Neural crest cell (in vitro differentiated cells): ENCODE results near the gene KCNJ10. TPM values are rescaled to one million over a fixed set of nuclear protein-coding genes. Genes with fewer than 3 reads are reported as not detected.

Experiments
- DNase-seq: peaks from one replicate; pipeline ENCODE4 v3.0.0; 2021; ENCODE audit warnings: low read depth, mixed read lengths, low spot score
- H3K27ac Mint-ChIP-seq: one replicate; pipeline ENCODE4 v1.8.0; 2021; ENCODE audit warnings: mild to moderate bottlenecking, mixed read lengths; ENCODE audit not compliant: unreplicated experiment
- H3K27me3 Mint-ChIP-seq: 2 replicates; pipeline ENCODE4 v1.8.0; 2021; ENCODE audit warnings: low read depth, mild to moderate bottlenecking, mixed read lengths
- H3K36me3 Mint-ChIP-seq: 2 replicates; pipeline ENCODE4 v1.8.0; 2021; ENCODE audit warnings: low read depth, mild to moderate bottlenecking, mixed read lengths
- H3K4me1 Mint-ChIP-seq: 2 replicates; pipeline ENCODE4 v1.8.0; 2021; ENCODE audit warnings: mixed read lengths
- H3K4me3 Mint-ChIP-seq: one replicate; pipeline ENCODE4 v1.8.0; 2021; ENCODE audit warnings: mild to moderate bottlenecking, mixed read lengths
- H3K9me3 Mint-ChIP-seq: 2 replicates; pipeline ENCODE4 v1.8.0; 2021; ENCODE audit warnings: mixed read lengths
- total RNA-seq: library from RNA; stranded (reverse); gene quantifications from 2 replicates; pipeline ENCODE4 v1.2.1, GENCODE V29; 2021
- TF ChIP-seq, protein P1 (sequence below): fragments of 200-600 bp; sonication (generic); conservative IDR thresholded peaks from 2 replicates; pipeline ENCODE4 v1.5.0; 2021; ENCODE audit warnings: antibody characterized with exemption, mild to moderate bottlenecking

KCNJ10 gene
- total RNA-seq, 1 donor from 2014 or later, result 0.47 TPM

DNA sequence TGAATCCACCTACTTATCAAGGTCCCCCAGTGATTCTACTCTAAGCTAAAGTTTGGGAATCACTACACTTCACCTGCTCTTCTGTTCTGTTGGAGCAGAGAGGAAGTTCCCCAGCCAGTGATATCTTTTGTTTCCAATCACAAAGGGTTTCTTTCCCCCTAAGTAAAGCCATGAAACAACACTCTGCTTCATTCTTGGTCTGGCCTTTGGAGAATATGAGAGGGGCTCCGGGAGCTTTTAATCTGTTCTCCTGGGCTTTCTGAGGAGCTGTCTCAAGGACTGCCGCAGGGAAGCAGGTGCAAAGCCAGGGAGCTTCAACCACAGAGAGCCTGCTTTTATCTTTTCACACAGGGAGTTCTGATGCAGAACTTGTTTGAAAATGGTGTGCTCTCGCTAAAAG lies 105.8 kb downstream of the KCNJ10 start:
- no peak overlapping the region for H3K4me3 Mint-ChIP-seq
- H3K27ac Mint-ChIP-seq, result no peak overlapping the region
- no peaks in the 10 kb centered on the region for H3K36me3 Mint-ChIP-seq
- H3K27me3 Mint-ChIP-seq, result peaks cover 22% of the 10 kb centered on the region
- no peak for DNase-seq
- no peaks in the 10 kb centered on the region for H3K9me3 Mint-ChIP-seq
- TF ChIP-seq, protein P1, sequence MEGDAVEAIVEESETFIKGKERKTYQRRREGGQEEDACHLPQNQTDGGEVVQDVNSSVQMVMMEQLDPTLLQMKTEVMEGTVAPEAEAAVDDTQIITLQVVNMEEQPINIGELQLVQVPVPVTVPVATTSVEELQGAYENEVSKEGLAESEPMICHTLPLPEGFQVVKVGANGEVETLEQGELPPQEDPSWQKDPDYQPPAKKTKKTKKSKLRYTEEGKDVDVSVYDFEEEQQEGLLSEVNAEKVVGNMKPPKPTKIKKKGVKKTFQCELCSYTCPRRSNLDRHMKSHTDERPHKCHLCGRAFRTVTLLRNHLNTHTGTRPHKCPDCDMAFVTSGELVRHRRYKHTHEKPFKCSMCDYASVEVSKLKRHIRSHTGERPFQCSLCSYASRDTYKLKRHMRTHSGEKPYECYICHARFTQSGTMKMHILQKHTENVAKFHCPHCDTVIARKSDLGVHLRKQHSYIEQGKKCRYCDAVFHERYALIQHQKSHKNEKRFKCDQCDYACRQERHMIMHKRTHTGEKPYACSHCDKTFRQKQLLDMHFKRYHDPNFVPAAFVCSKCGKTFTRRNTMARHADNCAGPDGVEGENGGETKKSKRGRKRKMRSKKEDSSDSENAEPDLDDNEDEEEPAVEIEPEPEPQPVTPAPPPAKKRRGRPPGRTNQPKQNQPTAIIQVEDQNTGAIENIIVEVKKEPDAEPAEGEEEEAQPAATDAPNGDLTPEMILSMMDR, result no peak
- H3K4me1 Mint-ChIP-seq, result peaks cover 13% of the 10 kb centered on the region

DNA sequence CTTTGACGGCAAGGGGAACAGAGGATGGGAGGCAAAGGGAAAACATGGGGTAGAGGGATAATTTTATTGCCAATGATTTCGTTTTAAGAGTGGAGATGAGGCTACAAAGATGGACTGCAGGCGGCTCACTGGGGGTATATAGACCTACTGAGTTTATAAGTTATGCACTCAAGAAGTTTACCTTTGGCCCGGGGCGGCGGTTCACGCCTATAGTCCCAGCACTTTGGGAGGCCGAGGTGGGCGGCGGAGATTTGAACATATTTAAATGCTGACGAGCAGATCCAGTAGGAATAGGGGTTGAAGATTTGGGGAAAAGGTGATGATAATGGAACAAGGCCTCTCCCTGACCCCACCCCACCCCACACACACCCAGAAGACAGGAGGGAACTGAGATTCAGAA lies 107.8 kb downstream of the KCNJ10 start:
- DNase-seq, result no peak
- TF ChIP-seq, protein P1, result no peak
- Mint-ChIP-seq H3K9me3 (no peaks in the 10 kb centered on the region), H3K36me3 (no peaks in the 10 kb centered on the region), H3K27me3 (peaks cover 23% of the 10 kb centered on the region), H3K4me3 (no peak overlapping the region), H3K27ac (no peak overlapping the region), H3K4me1 (peaks cover 13% of the 10 kb centered on the region)

DNA sequence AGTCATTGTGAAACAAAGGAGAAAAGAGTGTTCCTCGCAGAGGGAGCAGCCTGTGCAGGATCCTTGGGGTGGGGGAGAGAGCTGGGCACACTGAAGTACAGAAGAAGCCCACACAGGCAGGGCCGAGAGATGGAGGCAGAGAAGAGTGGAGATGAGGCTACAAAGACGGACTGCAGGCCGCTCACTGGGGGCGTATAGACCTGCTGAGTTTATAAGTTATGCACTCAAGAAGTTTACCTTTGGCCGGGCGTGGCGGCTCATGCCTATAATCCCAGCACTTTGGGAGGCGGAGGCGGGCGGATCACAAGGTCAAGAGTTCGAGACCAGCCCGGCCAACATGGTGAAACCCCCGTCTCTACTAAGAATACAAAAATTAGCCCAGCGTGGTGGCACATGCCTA lies 108.3 kb downstream of the KCNJ10 start:
- H3K27me3 Mint-ChIP-seq, result peaks cover 23% of the 10 kb centered on the region
- H3K27ac Mint-ChIP-seq, result no peak overlapping the region
- TF ChIP-seq, protein P1, result no peak
- H3K9me3 Mint-ChIP-seq, result no peaks in the 10 kb centered on the region
- no peak overlapping the region for H3K4me3 Mint-ChIP-seq
- H3K36me3 Mint-ChIP-seq, result no peaks in the 10 kb centered on the region
- DNase-seq, result no peak
- H3K4me1 Mint-ChIP-seq, result peaks cover 13% of the 10 kb centered on the region

DNA sequence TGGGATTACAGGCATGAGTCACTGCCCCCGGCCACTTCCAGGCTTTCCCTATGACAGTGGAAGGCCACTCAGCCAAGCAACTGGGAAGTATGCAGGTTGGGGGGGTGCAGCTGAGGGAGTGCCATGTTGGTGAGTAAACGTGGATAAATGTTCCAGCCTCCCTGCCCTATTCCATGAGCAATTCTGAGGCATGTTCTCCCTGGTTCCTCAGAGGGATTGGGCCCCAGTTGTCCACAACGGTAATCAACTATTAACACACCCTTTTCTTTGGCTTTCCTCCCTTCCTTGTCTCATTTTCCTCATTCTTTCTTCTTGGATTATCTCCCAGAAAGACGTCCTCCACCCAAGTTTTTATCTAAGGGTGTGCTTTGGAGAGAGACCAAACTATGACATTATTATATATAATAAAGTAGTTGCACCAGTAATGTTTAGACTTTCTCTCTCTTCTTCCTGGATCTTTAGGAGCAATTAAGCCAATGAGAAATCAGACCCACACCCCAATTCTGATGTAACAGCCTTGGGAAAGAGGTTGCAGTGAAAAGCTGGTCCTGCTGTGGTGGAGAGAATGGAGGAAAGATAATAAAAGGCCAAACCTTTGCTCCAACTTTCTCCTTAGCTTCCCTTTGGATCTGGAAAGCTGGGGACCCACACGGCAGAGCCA lies 109.1 kb downstream of the KCNJ10 start:
- TF ChIP-seq, protein P1, result no peak
- DNase-seq, result no peak
- Mint-ChIP-seq H3K9me3 (no peaks in the 10 kb centered on the region), H3K27me3 (peaks cover 20% of the 10 kb centered on the region), H3K4me1 (peaks cover 13% of the 10 kb centered on the region), H3K36me3 (no peaks in the 10 kb centered on the region), H3K4me3 (no peak overlapping the region), H3K27ac (no peak overlapping the region)

DNA sequence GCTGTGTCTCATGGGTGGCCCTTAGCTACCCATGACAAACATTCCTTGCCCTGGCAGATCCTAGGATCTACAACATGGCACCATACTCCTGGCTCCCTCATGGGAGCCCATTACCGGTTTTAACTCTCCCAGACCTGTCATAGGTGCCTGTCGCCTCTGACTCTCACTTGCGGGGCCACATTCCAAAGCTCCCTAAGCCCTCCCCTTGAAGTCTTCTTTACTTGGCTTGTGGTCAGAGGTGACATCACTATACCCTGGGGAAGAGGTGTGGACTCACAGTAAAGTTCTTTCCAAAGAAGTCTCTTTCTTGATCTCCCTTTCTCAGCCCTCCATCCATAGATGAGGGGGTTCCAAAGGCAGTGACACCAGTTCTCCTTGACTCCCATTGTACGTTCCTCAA lies 110.5 kb downstream of the KCNJ10 start:
- Mint-ChIP-seq H3K9me3 (no peaks in the 10 kb centered on the region), H3K27me3 (peaks cover 15% of the 10 kb centered on the region), H3K27ac (no peak overlapping the region), H3K4me3 (no peak overlapping the region), H3K36me3 (no peaks in the 10 kb centered on the region), H3K4me1 (peaks cover 4% of the 10 kb centered on the region)
- DNase-seq, result no peak
- TF ChIP-seq, protein P1, result no peak
